ENCODE results near the gene AK4.

- TF ChIP-seq POLR2AphosphoS5 (IDR thresholded peaks at IDR 0.05; ENCODE audit: low read depth, low read length) (no peak), TAF1 (IDR thresholded peaks at IDR 0.05; ENCODE audit: borderline replicate concordance, low read depth, low read length) (no peak)
Observed at GRCh38 chr1:65238010-65238409, 90.0 kb downstream of the AK4 start.
